Ovary (tissue), 9 donors: Measurements from ENCODE around the gene ANKRD6. TPM values are rescaled to one million over a fixed set of nuclear protein-coding genes. Genes with fewer than 3 reads are reported as not detected.

Experiments used
- DNase-seq, 5 donors: peaks; one replicate each; pipeline ENCODE4 v3.0.0-alpha.2; 2019 to 2020
- H3K27ac ChIP-seq, 2 donors: fragments of 200-600 bp; one replicate each; pipeline versions ENCODE4 v1.5.1 to v1.8.0; 2019 to 2022
- H3K27me3 ChIP-seq: fragments of 200-600 bp; one replicate; pipeline ENCODE4 v1.8.0; 2022
- H3K36me3 ChIP-seq: fragments of 200-600 bp; sonication (generic); one replicate; pipeline ENCODE4 v1.5.1; 2019
- H3K4me1 ChIP-seq: one replicate; pipeline ENCODE4 v1.8.1; 2013; ENCODE audit warnings: mild to moderate bottlenecking, moderate library complexity; ENCODE audit not compliant: insufficient read depth
- H3K4me3 ChIP-seq: fragments of 200-600 bp; sonication (generic); one replicate; pipeline ENCODE4 v1.5.1; 2017
- H3K9me3 ChIP-seq, 2 donors: fragments of 200-600 bp in 1 of 2; sonication (generic) in 1 of 2; one replicate each; pipeline versions ENCODE4 v1.5.1 to v1.8.1; 2013 to 2019; ENCODE audit warnings: mild to moderate bottlenecking in 1 of 2, moderate library complexity in 1 of 2
- CTCF ChIP-seq, 3 donors: fragments of 450-650 bp in 2 of 3; fragments of 200-600 bp in 1 of 3; IDR thresholded peaks; one replicate each; pipeline versions ENCODE4 v1.5.1 to v1.8.0; 2016 to 2022; ENCODE audit warnings: antibody characterized with exemption in 3 of 3, mild to moderate bottlenecking in 1 of 3
- EP300 ChIP-seq: sonication (generic); formaldehyde crosslinking; IDR thresholded peaks from one replicate; pipeline ENCODE4 v1.6.1; 2017; ENCODE audit warnings: antibody characterized with exemption
- POLR2A ChIP-seq: fragments of 450-650 bp; IDR thresholded peaks from one replicate; pipeline ENCODE4 v1.6.1; 2017; ENCODE audit warnings: antibody characterized with exemption, mild to moderate bottlenecking, moderate library complexity
- WGBS, 3 donors: extraction: QIAGEN DNeasy Blood & Tissue Kit in 1 of 3; methylation state at CpG; one replicate each; pipeline versions ENCODE4 v1.1.5 to v1.1.7; 2013 to 2017; 5-methylcytosine and 5-hydroxymethylcytosine counted together
- intact Hi-C, 4 donors: fragments of 100-400 bp; cut with DNase I; formaldehyde crosslinking; loops; one replicate each; pipeline versions ENCODE4 v1.11.0 to v1.15.1; 2022 to 2023
- polyA plus RNA-seq, 2 donors: library from polyadenylated mRNA; stranded (reverse); fragments of 200-250 nt in 1 of 2; fragments of 350-450 nt in 1 of 2; fragmentation: Illumina TruSeq in 1 of 2; extraction: RNeasy Lipid Tissue Mini Kit (QIAGEN cat#74804) in 1 of 2; gene quantifications; one replicate each; pipeline ENCODE4 v1.2.3, GENCODE V29; 2013 to 2014
- total RNA-seq, 7 donors: library from RNA; depleted of rRNA in 2 of 7; stranded (reverse); fragments of >200 nt in 2 of 7; fragmentation: NEBNext Ultra II Directional in 3 of 7; extraction: Animal tissue kit (Norgen Biotek cat#: 25700) in 3 of 7; gene quantifications; one replicate each; pipeline versions ENCODE4 v1.1.0 to v1.2.4, GENCODE V29; 2016 to 2023
- donor health status: DM: no; HTN: no; CAD: no; lungs with moderate emphysema.
- donor health status: DM: no; HTN: no; CAD: no.
- donor health status: Bipolar disorder and iron deficiency.
- donor health status: DM: yes; HTN: yes; CAD: no.
- donor health status: DM: no; HTN: no; CAD: no.
- donor health status: DM: yes; HTN: yes; CAD: no.

The ANKRD6 gene
- total and polyA plus RNA-seq, 9 donors = 14.7 to 50.1 (median 25.6) TPM

DNA sequence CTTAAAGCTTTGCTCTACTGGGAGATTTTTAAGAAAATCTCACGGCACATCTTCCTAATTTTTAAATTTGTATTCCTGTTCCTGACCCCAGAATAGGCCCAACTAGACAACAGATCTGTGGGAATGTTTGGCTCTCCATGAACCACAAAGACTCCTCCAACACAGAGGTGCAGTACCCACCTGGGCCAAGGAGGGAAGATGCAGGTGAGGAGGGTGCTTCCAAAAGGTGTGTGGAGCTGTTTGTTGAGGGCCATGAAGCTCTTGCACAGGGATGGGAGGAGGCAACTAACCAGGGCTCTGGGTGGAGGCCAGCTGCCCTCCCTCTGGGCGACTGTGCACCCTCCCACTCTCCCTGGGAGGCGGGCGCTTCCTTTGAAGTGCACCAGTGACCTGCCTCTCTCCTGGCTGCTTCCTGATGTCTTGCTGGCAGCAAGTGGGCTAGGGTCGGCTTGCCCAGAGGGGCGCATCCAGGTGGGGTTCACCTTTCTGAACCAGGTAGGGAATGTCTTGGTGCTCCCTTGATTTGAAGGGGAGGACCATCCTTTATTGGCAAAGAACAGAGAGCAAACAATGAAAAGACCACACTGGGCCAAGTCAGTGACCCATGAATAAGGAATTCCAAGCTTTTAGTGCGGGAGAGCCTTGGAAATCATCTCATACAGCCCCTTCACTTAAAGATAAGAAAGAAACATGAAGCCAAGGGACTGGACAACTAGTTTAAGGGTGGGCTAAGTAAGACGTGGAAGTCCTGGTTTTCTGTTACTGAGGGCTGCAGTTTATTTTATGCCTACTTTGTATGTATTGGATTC is 76.0 kb downstream of the ANKRD6 start:
- WGBS, 3 donors = 66 to 71% (median 67%) methylated on average over 8 of the region's 8 CpGs
- H3K9me3 ChIP-seq = no peaks in the 10 kb centered on the region
- no peak overlapping the region for H3K4me3 ChIP-seq
- H3K4me1 ChIP-seq = peaks cover 7% of the 10 kb centered on the region
- H3K36me3 ChIP-seq = no peaks in the 10 kb centered on the region
- H3K27ac ChIP-seq = no peak overlapping the region
- intact Hi-C loops = no loop called here
- DNase-seq = peak in 1 of 5 donors; percentile 35
- no peak for TF ChIP-seq POLR2A
- H3K27me3 ChIP-seq = no peaks in the 10 kb centered on the region

GRCh38 chr6:89509777-89510281 is 76.9 kb downstream of the ANKRD6 start:
- peaks cover 7% of the 10 kb centered on the region for H3K4me1 ChIP-seq
- no peak overlapping the region for H3K4me3 ChIP-seq
- 90 to 97% (median 92%) methylated on average over 3 of the region's 3 CpGs for WGBS, 3 donors
- intact Hi-C loops = no loop called here
- no peak for DNase-seq
- no peak for TF ChIP-seq POLR2A
- no peak for TF ChIP-seq CTCF (IDR thresholded peaks at IDR 0.05)
- no peak for TF ChIP-seq EP300
- no peaks in the 10 kb centered on the region for H3K27me3 ChIP-seq
- H3K27ac ChIP-seq = no peak overlapping the region
- no peaks in the 10 kb centered on the region for H3K36me3 ChIP-seq
- H3K9me3 ChIP-seq = no peaks in the 10 kb centered on the region

- Histone ChIP-seq H3K4me3 (no peak overlapping the region), H3K27ac (no peak overlapping the region), H3K36me3 (no peaks in the 10 kb centered on the region), H3K27me3 (no peaks in the 10 kb centered on the region), H3K4me1 (peaks cover 7% of the 10 kb centered on the region), H3K9me3 (no peaks in the 10 kb centered on the region)
- DNase-seq = no peak
- 91 to 96% (median 94%) methylated on average over 1 of the region's 1 CpG for WGBS, 3 donors
- intact Hi-C loops = no loop called here
- no peak for TF ChIP-seq POLR2A
- no peak for TF ChIP-seq EP300
- TF ChIP-seq CTCF (IDR thresholded peaks at IDR 0.05) = no peak
These were observed 77.4 kb downstream of the ANKRD6 start for GRCh38 chr6:89510393-89510792.

- Histone ChIP-seq H3K36me3 (no peaks in the 10 kb centered on the region), H3K27me3 (no peaks in the 10 kb centered on the region), H3K4me1 (no peaks in the 10 kb centered on the region), H3K27ac (no peak overlapping the region), H3K9me3 (no peaks in the 10 kb centered on the region), H3K4me3 (no peak overlapping the region)
- TF ChIP-seq CTCF (IDR thresholded peaks at IDR 0.05) = no peak
- intact Hi-C loops = no loop called here
- WGBS, 3 donors = 97 to 100% (median 98%) methylated on average over 4 of the region's 4 CpGs
- no peak for DNase-seq
These were observed 85.6 kb downstream of the ANKRD6 start for GRCh38 chr6:89518352-89519055.

DNA sequence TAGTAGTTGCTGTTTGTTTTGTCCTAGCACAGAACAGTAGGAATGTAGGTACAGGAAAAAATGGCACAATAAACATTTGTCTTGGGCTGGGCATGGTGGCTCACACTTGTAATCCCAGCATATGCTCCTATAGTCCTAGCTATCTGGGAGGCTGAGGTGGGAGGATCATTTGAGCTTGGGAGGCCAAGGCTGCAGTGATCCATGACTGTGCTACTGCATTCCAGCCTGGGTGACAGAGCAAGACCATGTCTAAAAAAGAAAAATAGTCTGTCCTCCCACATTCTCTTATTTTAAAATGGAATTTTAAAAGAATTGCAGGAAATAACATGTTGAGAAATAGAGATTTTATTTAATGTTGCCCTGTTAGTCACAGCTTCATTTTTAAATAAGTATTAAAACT is 87.8 kb downstream of the ANKRD6 start:
- DNase-seq = no peak
- intact Hi-C loops = no loop called here
- H3K9me3 ChIP-seq = no peaks in the 10 kb centered on the region
- peaks cover 3% of the 10 kb centered on the region for H3K4me1 ChIP-seq
- no peaks in the 10 kb centered on the region for H3K27me3 ChIP-seq
- no peak overlapping the region for H3K4me3 ChIP-seq
- no peak for TF ChIP-seq EP300
- no peak for TF ChIP-seq POLR2A
- TF ChIP-seq CTCF (IDR thresholded peaks at IDR 0.05) = no peak
- no peaks in the 10 kb centered on the region for H3K36me3 ChIP-seq
- H3K27ac ChIP-seq = no peak overlapping the region
